ENCODE results near the gene CTNNA3.

Gene CTNNA3

DNA sequence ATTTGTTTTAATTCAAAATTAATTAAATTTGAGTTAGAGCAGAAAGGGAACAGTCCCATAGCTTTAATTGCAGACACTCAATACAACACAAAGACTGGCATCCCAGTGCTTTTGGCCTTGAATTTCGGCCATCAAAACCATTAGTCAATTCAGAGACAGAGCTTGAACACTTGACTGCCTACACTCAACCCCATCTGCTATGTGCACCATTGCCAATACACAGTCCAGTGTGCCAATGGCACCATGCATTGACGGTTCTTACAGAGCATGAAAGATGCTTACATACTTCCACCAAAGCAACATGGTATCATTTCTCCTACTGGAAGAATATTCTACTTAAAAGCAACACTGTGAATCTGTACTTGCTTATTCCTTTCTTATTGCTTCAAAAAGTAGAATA lies 813.7 kb downstream of the CTNNA3 start:
- no peaks in the 10 kb centered on the region for H3K9me3 ChIP-seq (ENCODE audit: control insufficient read depth in 1 of 2, low read length in 2 of 2)
- H3K9ac ChIP-seq (ENCODE audit: low read depth in 1 of 2, low read length in 2 of 2): no peak overlapping the region
- no peak overlapping the region for H3K4me3 ChIP-seq (ENCODE audit: low read depth in 1 of 2, low read length in 2 of 2)
- no peaks in the 10 kb centered on the region for H3K4me1 ChIP-seq (ENCODE audit: control insufficient read depth in 1 of 2, insufficient read depth in 2 of 2, low read length in 2 of 2)
- H3K27ac ChIP-seq (ENCODE audit: low read depth, low read length): no peak overlapping the region
- no peaks in the 10 kb centered on the region for H3K36me3 ChIP-seq (ENCODE audit: control insufficient read depth in 1 of 2, insufficient read depth in 2 of 2, low read length in 2 of 2)
- H3K27me3 ChIP-seq (ENCODE audit: control insufficient read depth in 1 of 2, insufficient read depth in 2 of 2, low read length in 2 of 2): no peaks in the 10 kb centered on the region

DNA sequence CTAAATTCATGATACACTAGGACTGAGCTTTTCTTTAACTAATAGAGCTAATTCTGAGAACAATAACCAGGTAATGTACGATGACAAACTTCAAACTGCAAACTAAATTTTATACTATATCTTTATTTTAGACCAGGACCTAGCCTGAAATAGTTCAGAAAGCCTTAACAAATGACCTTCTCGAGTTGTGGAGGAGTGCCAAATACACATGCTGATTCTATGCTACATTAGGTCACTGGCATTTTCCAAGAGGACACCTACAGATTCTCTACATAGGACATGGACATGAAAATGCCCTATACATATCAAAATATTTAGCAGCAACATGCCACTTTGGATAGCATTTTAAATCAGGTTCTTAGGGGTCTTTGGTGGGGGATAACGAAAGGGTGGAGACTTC lies 814.2 kb downstream of the CTNNA3 start:
- Histone ChIP-seq H3K4me3 (ENCODE audit: low read depth in 1 of 2, low read length in 2 of 2) (no peak overlapping the region), H3K27me3 (ENCODE audit: control insufficient read depth in 1 of 2, insufficient read depth in 2 of 2, low read length in 2 of 2) (no peaks in the 10 kb centered on the region), H3K27ac (ENCODE audit: low read depth, low read length) (no peak overlapping the region), H3K9me3 (ENCODE audit: control insufficient read depth in 1 of 2, low read length in 2 of 2) (no peaks in the 10 kb centered on the region), H3K4me1 (ENCODE audit: control insufficient read depth in 1 of 2, insufficient read depth in 2 of 2, low read length in 2 of 2) (no peaks in the 10 kb centered on the region), H3K9ac (ENCODE audit: low read depth in 1 of 2, low read length in 2 of 2) (no peak overlapping the region), H3K36me3 (ENCODE audit: control insufficient read depth in 1 of 2, insufficient read depth in 2 of 2, low read length in 2 of 2) (no peaks in the 10 kb centered on the region)

DNA sequence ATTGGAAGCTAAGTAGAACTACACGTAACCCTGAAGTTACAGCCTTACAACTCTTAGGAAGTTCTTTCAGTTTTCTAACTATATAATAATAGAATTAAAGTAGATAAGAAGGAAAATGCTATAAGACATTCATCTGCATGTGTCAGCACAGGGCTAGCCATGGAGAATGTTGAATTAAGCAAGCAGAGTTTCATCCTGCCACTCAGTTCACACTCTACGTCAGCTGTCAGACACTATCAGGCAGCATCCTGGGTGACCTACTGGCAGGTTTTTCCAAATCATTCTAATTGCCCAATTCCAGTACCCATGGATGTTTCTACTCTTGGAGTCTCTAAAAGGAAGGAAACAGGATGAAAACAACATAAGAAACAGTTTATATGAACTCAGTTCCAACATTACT lies 815.2 kb downstream of the CTNNA3 start:
- H3K36me3 ChIP-seq (ENCODE audit: control insufficient read depth in 1 of 2, insufficient read depth in 2 of 2, low read length in 2 of 2): no peaks in the 10 kb centered on the region
- H3K27me3 ChIP-seq (ENCODE audit: control insufficient read depth in 1 of 2, insufficient read depth in 2 of 2, low read length in 2 of 2): no peaks in the 10 kb centered on the region
- H3K9ac ChIP-seq (ENCODE audit: low read depth in 1 of 2, low read length in 2 of 2): no peak overlapping the region
- no peaks in the 10 kb centered on the region for H3K4me1 ChIP-seq (ENCODE audit: control insufficient read depth in 1 of 2, insufficient read depth in 2 of 2, low read length in 2 of 2)
- no peak overlapping the region for H3K27ac ChIP-seq (ENCODE audit: low read depth, low read length)
- no peaks in the 10 kb centered on the region for H3K9me3 ChIP-seq (ENCODE audit: control insufficient read depth in 1 of 2, low read length in 2 of 2)
- no peak overlapping the region for H3K4me3 ChIP-seq (ENCODE audit: low read depth in 1 of 2, low read length in 2 of 2)

DNA sequence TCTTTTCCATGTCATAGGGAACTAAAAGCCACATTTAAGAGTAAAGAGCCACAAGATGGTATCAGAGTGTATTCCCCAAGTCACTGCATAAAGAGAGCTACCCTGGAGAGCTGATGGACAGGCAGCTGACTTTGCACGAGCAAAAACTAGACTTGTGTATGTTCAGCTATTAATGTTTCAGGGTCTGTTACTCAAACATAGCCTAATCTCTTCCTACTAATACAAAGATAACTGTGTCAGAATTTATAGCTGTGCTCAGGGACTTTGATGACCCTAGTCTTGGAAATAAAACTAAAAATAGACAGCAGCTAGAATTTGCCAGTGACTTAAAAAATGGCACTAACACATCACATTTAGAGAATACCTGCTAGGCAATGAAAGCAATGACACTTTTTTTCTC lies 815.7 kb downstream of the CTNNA3 start:
- Histone ChIP-seq H3K9me3 (ENCODE audit: control insufficient read depth in 1 of 2, low read length in 2 of 2) (no peaks in the 10 kb centered on the region), H3K9ac (ENCODE audit: low read depth in 1 of 2, low read length in 2 of 2) (no peak overlapping the region), H3K36me3 (ENCODE audit: control insufficient read depth in 1 of 2, insufficient read depth in 2 of 2, low read length in 2 of 2) (no peaks in the 10 kb centered on the region), H3K27ac (ENCODE audit: low read depth, low read length) (no peak overlapping the region), H3K4me3 (ENCODE audit: low read depth in 1 of 2, low read length in 2 of 2) (no peak overlapping the region), H3K27me3 (ENCODE audit: control insufficient read depth in 1 of 2, insufficient read depth in 2 of 2, low read length in 2 of 2) (no peaks in the 10 kb centered on the region), H3K4me1 (ENCODE audit: control insufficient read depth in 1 of 2, insufficient read depth in 2 of 2, low read length in 2 of 2) (no peaks in the 10 kb centered on the region)

DNA sequence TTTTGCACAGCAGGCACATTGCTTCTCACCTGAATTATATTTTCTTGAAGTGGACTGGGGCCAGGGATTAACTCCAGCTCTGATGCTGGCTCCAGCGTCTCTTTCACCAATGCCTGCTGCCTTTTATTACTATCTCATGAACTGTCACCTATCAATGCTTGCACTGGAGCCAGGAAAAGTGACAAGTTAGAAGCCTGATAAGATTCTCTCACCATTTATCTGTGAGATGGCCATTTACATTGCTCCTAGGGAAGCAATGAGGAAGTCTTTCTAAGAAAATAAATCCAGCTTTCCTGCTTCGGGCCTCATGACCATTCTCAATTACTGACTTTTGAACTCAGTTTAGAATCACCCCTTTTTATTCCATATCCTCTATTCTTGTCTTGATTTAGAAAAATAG lies 818.6 kb downstream of the CTNNA3 start:
- Histone ChIP-seq H3K4me3 (ENCODE audit: low read depth in 1 of 2, low read length in 2 of 2) (no peak overlapping the region), H3K9me3 (ENCODE audit: control insufficient read depth in 1 of 2, low read length in 2 of 2) (no peaks in the 10 kb centered on the region), H3K27ac (ENCODE audit: low read depth, low read length) (no peak overlapping the region), H3K36me3 (ENCODE audit: control insufficient read depth in 1 of 2, insufficient read depth in 2 of 2, low read length in 2 of 2) (no peaks in the 10 kb centered on the region), H3K9ac (ENCODE audit: low read depth in 1 of 2, low read length in 2 of 2) (no peak overlapping the region), H3K4me1 (ENCODE audit: control insufficient read depth in 1 of 2, insufficient read depth in 2 of 2, low read length in 2 of 2) (no peaks in the 10 kb centered on the region), H3K27me3 (ENCODE audit: control insufficient read depth in 1 of 2, insufficient read depth in 2 of 2, low read length in 2 of 2) (no peaks in the 10 kb centered on the region)

DNA sequence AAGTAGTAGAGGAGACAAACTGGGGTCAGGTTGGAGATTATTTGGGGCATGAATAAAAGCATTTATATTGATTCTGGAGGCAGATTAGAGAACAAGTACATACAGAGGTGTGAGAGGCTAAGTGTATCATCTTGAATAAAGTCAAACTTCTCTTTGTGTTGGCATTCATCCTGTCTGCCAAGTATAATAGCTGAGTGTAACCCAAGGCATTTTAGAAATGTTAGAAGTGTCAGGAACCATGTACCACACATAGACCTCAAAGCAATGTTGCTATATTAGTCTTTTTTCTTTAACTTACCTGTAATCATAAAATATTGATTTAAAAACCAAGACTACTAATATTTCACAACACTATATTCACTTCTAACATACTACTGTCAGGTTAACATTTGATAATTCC lies 826.4 kb downstream of the CTNNA3 start:
- Histone ChIP-seq H3K4me3 (ENCODE audit: low read depth in 1 of 2, low read length in 2 of 2) (no peak overlapping the region), H3K9ac (ENCODE audit: low read depth in 1 of 2, low read length in 2 of 2) (no peak overlapping the region), H3K27me3 (ENCODE audit: control insufficient read depth in 1 of 2, insufficient read depth in 2 of 2, low read length in 2 of 2) (no peaks in the 10 kb centered on the region), H3K9me3 (ENCODE audit: control insufficient read depth in 1 of 2, low read length in 2 of 2) (no peaks in the 10 kb centered on the region), H3K4me1 (ENCODE audit: control insufficient read depth in 1 of 2, insufficient read depth in 2 of 2, low read length in 2 of 2) (no peaks in the 10 kb centered on the region), H3K27ac (ENCODE audit: low read depth, low read length) (no peak overlapping the region), H3K36me3 (ENCODE audit: control insufficient read depth in 1 of 2, insufficient read depth in 2 of 2, low read length in 2 of 2) (no peaks in the 10 kb centered on the region)

DNA sequence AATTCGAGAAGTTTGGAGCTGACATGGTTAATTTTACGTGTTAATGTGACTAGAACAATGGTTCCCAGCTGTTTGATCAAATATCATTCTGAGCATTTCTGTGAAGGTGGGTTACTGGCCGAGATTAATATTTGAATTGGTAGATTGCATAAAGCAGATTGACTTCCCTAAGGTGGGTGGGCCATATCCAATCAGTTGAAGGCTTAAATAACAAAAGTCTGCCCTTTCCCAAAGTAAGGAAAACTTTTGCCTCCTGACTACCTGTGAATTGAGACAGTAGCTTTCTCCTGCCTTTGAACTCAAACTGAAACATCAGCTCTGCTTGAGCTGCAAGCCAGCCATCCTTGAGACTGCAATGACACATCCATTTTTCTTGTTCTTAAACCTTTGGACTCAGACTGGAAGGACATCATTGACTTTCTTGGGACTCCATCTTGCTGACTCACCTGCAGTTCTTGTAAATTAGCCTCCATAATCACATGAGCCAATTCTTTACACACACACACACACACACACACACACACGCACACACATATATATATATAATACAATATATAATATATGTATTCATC lies 833.2 kb downstream of the CTNNA3 start:
- H3K27me3 ChIP-seq (ENCODE audit: control insufficient read depth in 1 of 2, insufficient read depth in 2 of 2, low read length in 2 of 2): no peaks in the 10 kb centered on the region
- no peaks in the 10 kb centered on the region for H3K36me3 ChIP-seq (ENCODE audit: control insufficient read depth in 1 of 2, insufficient read depth in 2 of 2, low read length in 2 of 2)
- H3K4me3 ChIP-seq (ENCODE audit: low read depth in 1 of 2, low read length in 2 of 2): no peak overlapping the region
- H3K27ac ChIP-seq (ENCODE audit: low read depth, low read length): no peak overlapping the region
- H3K9ac ChIP-seq (ENCODE audit: low read depth in 1 of 2, low read length in 2 of 2): no peak overlapping the region
- no peaks in the 10 kb centered on the region for H3K4me1 ChIP-seq (ENCODE audit: control insufficient read depth in 1 of 2, insufficient read depth in 2 of 2, low read length in 2 of 2)
- no peaks in the 10 kb centered on the region for H3K9me3 ChIP-seq (ENCODE audit: control insufficient read depth in 1 of 2, low read length in 2 of 2)

DNA sequence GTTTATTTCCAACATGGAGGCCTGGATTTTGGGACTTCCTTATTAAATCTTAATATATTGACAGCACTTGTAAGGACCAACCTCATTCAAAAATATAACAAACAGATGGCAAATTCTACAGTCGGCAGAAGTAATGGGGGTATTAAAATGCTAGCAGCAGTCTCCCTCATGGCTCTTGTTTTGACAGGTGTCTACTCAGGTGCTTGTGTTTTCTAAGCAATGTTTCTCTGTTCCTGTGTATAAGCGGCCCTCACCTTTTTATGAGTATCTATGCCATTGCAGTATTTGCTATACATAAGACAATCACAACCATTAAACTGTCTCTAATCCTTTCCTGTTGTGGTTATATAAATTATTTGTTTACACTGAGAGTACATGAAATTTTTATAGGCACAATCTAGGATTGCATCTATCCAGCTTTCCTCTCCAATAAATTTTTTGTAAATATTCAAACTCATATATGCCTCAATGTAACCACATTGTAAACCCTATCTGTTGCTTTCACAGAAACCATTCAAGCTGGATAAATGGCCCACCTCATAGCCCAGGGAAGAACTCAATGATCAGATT lies 835.5 kb downstream of the CTNNA3 start:
- no peaks in the 10 kb centered on the region for H3K4me1 ChIP-seq (ENCODE audit: control insufficient read depth in 1 of 2, insufficient read depth in 2 of 2, low read length in 2 of 2)
- H3K9me3 ChIP-seq (ENCODE audit: control insufficient read depth in 1 of 2, low read length in 2 of 2): no peaks in the 10 kb centered on the region
- no peak overlapping the region for H3K27ac ChIP-seq (ENCODE audit: low read depth, low read length)
- H3K9ac ChIP-seq (ENCODE audit: low read depth in 1 of 2, low read length in 2 of 2): no peak overlapping the region
- H3K36me3 ChIP-seq (ENCODE audit: control insufficient read depth in 1 of 2, insufficient read depth in 2 of 2, low read length in 2 of 2): no peaks in the 10 kb centered on the region
- H3K27me3 ChIP-seq (ENCODE audit: control insufficient read depth in 1 of 2, insufficient read depth in 2 of 2, low read length in 2 of 2): no peaks in the 10 kb centered on the region
- H3K4me3 ChIP-seq (ENCODE audit: low read depth in 1 of 2, low read length in 2 of 2): no peak overlapping the region

DNA sequence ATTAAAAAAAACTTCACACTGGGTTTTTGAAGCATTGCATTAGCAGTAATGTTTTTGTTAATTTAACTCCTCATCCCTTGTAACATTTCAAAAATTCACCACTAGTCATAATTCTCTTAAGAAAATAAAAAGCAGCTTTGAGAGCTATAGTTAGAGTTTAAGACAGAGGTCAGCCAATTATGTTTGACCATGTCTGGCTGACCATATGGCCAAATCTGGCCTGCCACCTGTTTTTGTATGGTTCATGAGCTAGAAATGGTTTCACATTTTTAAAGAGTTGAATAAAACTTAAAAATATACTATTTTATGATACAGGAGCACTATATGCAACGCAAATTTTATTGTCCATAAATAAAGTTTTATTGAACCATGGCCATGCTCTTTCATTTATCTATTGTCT lies 843.2 kb downstream of the CTNNA3 start:
- H3K4me1 ChIP-seq (ENCODE audit: control insufficient read depth in 1 of 2, insufficient read depth in 2 of 2, low read length in 2 of 2): no peaks in the 10 kb centered on the region
- no peaks in the 10 kb centered on the region for H3K27me3 ChIP-seq (ENCODE audit: control insufficient read depth in 1 of 2, insufficient read depth in 2 of 2, low read length in 2 of 2)
- no peak overlapping the region for H3K27ac ChIP-seq (ENCODE audit: low read depth, low read length)
- H3K9ac ChIP-seq (ENCODE audit: low read depth in 1 of 2, low read length in 2 of 2): no peak overlapping the region
- no peaks in the 10 kb centered on the region for H3K9me3 ChIP-seq (ENCODE audit: control insufficient read depth in 1 of 2, low read length in 2 of 2)
- H3K36me3 ChIP-seq (ENCODE audit: control insufficient read depth in 1 of 2, insufficient read depth in 2 of 2, low read length in 2 of 2): no peaks in the 10 kb centered on the region
- H3K4me3 ChIP-seq (ENCODE audit: low read depth in 1 of 2, low read length in 2 of 2): no peak overlapping the region

DNA sequence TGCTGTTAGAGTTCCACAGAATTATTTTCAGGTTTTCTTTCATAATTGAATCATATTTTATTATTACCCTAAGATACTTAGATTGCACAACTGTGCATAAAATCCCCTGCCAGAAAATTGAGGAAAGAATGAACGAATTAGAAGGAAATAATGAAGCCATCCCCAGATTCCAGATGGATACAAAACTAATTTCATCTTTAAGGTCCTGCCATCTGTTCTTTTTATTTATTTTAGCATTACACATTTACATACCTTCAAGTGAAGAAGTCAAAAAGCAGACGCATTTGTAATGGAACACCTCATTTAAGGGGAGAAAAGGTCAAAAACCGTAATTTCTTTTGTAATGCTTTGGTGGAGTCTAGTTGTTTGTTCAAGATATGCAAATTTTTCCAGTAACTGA lies 847.1 kb downstream of the CTNNA3 start:
- no peaks in the 10 kb centered on the region for H3K4me1 ChIP-seq (ENCODE audit: control insufficient read depth in 1 of 2, insufficient read depth in 2 of 2, low read length in 2 of 2)
- no peak overlapping the region for H3K27ac ChIP-seq (ENCODE audit: low read depth, low read length)
- no peaks in the 10 kb centered on the region for H3K9me3 ChIP-seq (ENCODE audit: control insufficient read depth in 1 of 2, low read length in 2 of 2)
- H3K36me3 ChIP-seq (ENCODE audit: control insufficient read depth in 1 of 2, insufficient read depth in 2 of 2, low read length in 2 of 2): no peaks in the 10 kb centered on the region
- no peaks in the 10 kb centered on the region for H3K27me3 ChIP-seq (ENCODE audit: control insufficient read depth in 1 of 2, insufficient read depth in 2 of 2, low read length in 2 of 2)
- H3K9ac ChIP-seq (ENCODE audit: low read depth in 1 of 2, low read length in 2 of 2): no peak overlapping the region
- no peak overlapping the region for H3K4me3 ChIP-seq (ENCODE audit: low read depth in 1 of 2, low read length in 2 of 2)

Data from duodenal mucosa (tissue), 2 donors.